Natural killer cell treated with Interleukin-12 subunit alpha and Interleukin-12 subunit beta and Interleukin-15 and Interleukin-18, amount 100 ng/mL, for 72 hours (primary cell): ENCODE results near the gene TMF1. TPM values are rescaled to one million over a fixed set of nuclear protein-coding genes. Genes with fewer than 3 reads are reported as not detected.

Source experiments
- ATAC-seq, 2 donors: fragments of 150-1000 bp; cut with Tn5 transposase in 1 of 2; sonication (Bioruptor Pico), chemical (Tn5 transposase) in 1 of 2; 2 replicates each; pipeline ENCODE4 v1.10.0; 2021
- DNase-seq: peaks from one replicate; pipeline ENCODE4 v3.0.0; 2022; ENCODE audit warnings: low spot score
- H3K27ac Mint-ChIP-seq, 2 donors: 1 replicate in 1 of 2; 2 replicates in 1 of 2; pipeline ENCODE4 v1.8.0; 2022; ENCODE audit warnings: mixed read lengths in 2 of 2, mild to moderate bottlenecking in 1 of 2, moderate library complexity in 1 of 2
- H3K27me3 Mint-ChIP-seq, 2 donors: 1 replicate in 1 of 2; 2 replicates in 1 of 2; pipeline ENCODE4 v1.8.0; 2022; ENCODE audit warnings: mixed read lengths in 2 of 2
- H3K36me3 Mint-ChIP-seq: one replicate; pipeline ENCODE4 v1.8.0; 2022; ENCODE audit warnings: mixed read lengths
- H3K4me1 Mint-ChIP-seq, 2 donors: 1 replicate in 1 of 2; 2 replicates in 1 of 2; pipeline ENCODE4 v1.8.0; 2022; ENCODE audit warnings: low read depth in 2 of 2, mixed read lengths in 2 of 2, mild to moderate bottlenecking in 1 of 2
- H3K4me3 Mint-ChIP-seq: one replicate; pipeline ENCODE4 v1.8.0; 2022; ENCODE audit warnings: mixed read lengths
- H3K9me3 Mint-ChIP-seq: 2 replicates; pipeline ENCODE4 v1.8.0; 2022; ENCODE audit warnings: mixed read lengths
- total RNA-seq, 2 donors: library from RNA; stranded (reverse); gene quantifications; one replicate each; pipeline ENCODE4 v1.2.3, GENCODE V29; 2022

The TMF1 gene
- total RNA-seq, 2 donors from 2014 or later, result 42.2 to 43.7 TPM

DNA sequence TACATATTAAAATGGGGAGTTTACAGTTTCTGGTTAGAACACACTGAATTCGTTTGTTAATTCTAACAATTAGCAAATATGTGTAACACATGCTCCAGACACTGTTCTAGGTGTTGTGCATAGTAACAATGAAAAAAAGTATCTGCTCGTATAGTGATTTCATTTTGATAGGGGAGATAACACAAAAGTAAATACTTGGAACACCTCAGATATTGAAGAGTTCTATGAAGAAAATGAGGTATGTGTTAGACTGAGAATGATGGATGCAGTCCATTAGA is 6.8 kb upstream of the TMF1 start:
- peaks cover 21 to 29% of the 10 kb centered on the region in 2 donors for H3K4me1 Mint-ChIP-seq
- ATAC-seq, result peak in 1 of 2 donors; percentile 32
- H3K9me3 Mint-ChIP-seq, result no peaks in the 10 kb centered on the region

DNA sequence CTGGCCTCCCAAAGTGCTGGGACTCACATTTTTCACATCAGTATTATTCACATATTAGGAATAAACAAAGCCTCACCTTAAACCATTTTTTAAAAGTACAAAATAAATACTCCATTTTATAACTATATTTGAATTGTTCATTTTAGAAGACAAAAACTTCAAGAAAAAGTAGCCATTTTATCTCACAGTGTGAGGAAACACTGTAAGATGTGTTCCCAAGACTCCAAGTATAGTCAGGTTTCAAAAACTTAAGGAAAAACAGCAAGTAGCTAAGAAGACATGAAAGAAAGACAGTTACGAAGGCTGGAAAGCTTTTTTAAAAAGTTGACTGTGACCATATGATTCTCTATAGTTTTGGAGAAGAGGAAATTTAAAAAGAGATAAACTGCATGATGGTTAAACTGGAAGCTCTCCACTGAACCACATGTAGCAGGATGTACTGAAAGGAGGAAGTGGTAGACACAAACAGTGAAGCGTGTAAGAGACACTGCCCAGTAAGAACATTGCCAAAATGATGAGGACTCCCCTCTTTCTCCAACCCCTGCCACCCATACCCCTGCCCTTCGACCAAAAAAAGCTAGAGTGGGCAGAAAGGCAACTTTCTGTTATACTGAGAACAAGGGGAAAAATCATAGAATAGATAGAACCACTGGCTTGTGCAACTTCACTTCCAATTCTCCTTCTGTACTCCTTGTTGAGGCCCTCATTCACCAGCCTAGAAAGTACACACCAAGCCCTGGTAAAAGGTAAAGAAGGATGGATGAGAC is 6.2 kb upstream of the TMF1 start:
- Mint-ChIP-seq H3K4me1 (peaks cover 18 to 25% of the 10 kb centered on the region in 2 donors), H3K36me3 (peaks cover 26% of the 10 kb centered on the region), H3K4me3 (peak overlapping the region; percentile 61), H3K27me3 (no peaks in the 10 kb centered on the region), H3K27ac (peak overlapping the region; percentile 88 to 90), H3K9me3 (no peaks in the 10 kb centered on the region)
- ATAC-seq (peak; percentile 84 to 97), DNase-seq (no peak)

More for the DNA sequence above, 6.8 kb upstream of the TMF1 start:
- DNase-seq, result no peak
- Mint-ChIP-seq H3K36me3 (peaks cover 26% of the 10 kb centered on the region), H3K27me3 (no peaks in the 10 kb centered on the region), H3K27ac (peak overlapping the region; percentile 88 to 90), H3K4me3 (peak overlapping the region; percentile 61)

DNA sequence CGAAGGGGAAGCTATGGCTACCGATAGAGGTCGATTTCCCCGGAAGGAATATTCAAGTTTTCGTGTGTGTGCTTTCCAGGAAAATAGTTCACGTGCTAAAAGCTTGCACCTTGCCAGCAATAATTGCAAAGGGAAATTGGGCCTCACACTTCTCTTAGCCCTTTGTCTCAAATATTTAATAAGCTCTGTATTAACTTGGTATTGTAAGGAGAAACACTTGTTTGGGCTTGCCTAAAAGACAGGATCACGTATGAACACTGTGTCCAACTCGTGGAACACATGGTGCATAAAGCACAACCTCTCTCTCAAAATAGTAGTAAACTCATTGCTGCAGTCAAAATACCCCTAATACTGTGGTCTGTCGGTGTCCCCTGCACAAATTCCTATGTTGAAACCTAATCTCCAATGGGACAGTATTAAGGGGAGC is 352 bp upstream of the TMF1 start:
- Mint-ChIP-seq H3K36me3 (peaks cover 14% of the 10 kb centered on the region), H3K4me3 (peak overlapping the region; percentile 89), H3K9me3 (no peaks in the 10 kb centered on the region), H3K27me3 (no peaks in the 10 kb centered on the region), H3K27ac (peak overlapping the region; percentile 96 to 99), H3K4me1 (peaks cover 30 to 39% of the 10 kb centered on the region in 2 donors)
- ATAC-seq (no peak), DNase-seq (no peak)

DNA sequence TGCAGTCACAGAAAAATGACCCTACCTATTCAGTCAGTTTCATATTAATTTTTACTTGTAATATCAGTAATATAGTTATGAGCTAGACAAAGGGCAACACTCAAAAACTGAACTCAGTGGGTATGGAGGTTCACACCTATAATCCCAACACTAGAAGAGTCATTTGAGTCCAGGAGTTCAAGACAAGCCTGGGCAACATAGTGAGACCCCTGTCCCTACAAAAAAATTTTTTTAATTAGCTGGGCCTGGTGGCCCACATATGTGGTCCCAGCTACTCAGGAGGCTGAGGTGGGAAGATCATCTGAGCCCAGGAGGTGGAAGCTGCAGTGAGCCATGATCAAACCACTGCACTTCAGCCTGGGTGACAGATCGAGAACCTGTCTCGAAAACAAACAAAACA is 3.1 kb downstream of the TMF1 start:
- no peak for ATAC-seq
- peaks cover 15% of the 10 kb centered on the region for H3K36me3 Mint-ChIP-seq

DNA sequence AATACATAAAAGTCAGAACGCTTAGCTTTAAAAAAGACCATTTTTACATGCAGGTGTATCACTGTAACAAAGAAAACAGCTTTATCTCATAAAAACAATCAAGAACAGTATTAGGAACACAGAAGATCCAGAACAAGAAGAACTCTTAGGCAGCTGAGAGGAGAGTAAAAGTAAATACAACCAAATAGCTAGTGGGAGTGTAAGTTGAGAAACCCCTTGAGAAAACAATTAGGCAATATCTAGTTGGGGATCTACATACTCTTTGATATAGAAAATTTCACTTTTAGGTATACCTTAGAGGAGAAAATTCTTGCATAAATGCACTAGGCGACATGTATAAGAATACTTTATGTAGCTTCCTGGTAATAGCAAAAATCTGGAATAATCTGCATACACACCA is 7.5 kb downstream of the TMF1 start:
- no peaks in the 10 kb centered on the region for H3K9me3 Mint-ChIP-seq
- H3K27ac Mint-ChIP-seq, result no peak overlapping the region
- H3K4me1 Mint-ChIP-seq, result peaks cover 18 to 26% of the 10 kb centered on the region in 2 donors
- ATAC-seq, result no peak
- H3K27me3 Mint-ChIP-seq, result no peaks in the 10 kb centered on the region
- H3K36me3 Mint-ChIP-seq, result peaks cover 32% of the 10 kb centered on the region
- no peak overlapping the region for H3K4me3 Mint-ChIP-seq
- no peak for DNase-seq

More for the DNA sequence above, 3.1 kb downstream of the TMF1 start:
- Mint-ChIP-seq H3K27ac (peak overlapping the region in 1 of 2 donors; percentile 25), H3K4me1 (peaks cover 37 to 41% of the 10 kb centered on the region in 2 donors), H3K27me3 (no peaks in the 10 kb centered on the region), H3K4me3 (peak overlapping the region; percentile 44), H3K9me3 (no peaks in the 10 kb centered on the region)
- no peak for DNase-seq

DNA sequence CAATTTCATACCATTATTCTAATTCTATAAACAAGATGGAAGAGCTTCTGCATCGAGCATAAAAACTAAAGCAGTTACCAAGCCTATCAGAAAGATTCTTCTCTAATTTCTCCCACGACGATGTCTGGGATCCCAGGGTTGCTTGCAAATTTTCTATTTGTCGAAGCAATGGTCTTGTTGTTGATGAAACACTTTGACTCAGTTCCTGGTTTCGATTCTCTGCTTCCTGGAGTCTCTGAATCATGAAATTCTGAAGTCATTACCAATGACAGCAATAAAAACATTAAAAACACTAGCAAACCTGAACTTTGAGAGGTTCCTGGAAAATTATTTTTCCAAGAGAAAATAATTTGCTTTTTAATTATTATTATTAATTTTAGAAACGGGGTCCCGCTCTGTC is 18.7 kb downstream of the TMF1 start:
- peaks cover 3 to 5% of the 10 kb centered on the region in 2 donors for H3K4me1 Mint-ChIP-seq
- peaks cover 32% of the 10 kb centered on the region for H3K36me3 Mint-ChIP-seq
- H3K27me3 Mint-ChIP-seq, result no peaks in the 10 kb centered on the region
- no peaks in the 10 kb centered on the region for H3K9me3 Mint-ChIP-seq
- DNase-seq (no peak), ATAC-seq (no peak)
- peak overlapping the region in 1 of 2 donors; percentile 58 for H3K27ac Mint-ChIP-seq
- H3K4me3 Mint-ChIP-seq, result no peak overlapping the region

DNA sequence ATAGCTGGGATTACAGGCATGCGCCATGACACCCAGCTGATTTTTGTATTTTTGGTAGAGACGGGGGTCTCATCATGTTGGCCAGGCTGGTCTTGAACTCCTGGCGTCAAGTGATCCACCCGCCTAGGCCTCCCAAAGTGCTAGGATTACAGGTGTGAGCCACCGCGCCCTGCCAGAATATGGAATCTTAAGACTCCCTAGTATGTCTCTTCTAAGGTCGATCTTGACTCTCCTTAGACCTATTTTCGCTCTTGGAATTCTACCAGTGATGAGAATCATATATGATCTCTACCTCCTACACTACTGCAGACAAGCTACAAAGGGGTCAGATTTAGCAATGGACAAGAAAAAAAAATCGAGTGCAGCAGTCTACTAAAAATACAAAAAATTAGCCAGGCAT is 19.4 kb downstream of the TMF1 start:
- DNase-seq, result no peak
- H3K4me1 Mint-ChIP-seq, result peaks cover 3 to 5% of the 10 kb centered on the region in 2 donors
- no peak for ATAC-seq
- H3K27me3 Mint-ChIP-seq, result no peaks in the 10 kb centered on the region
- peak overlapping the region; percentile 42 to 58 for H3K27ac Mint-ChIP-seq
- H3K4me3 Mint-ChIP-seq, result no peak overlapping the region
- H3K36me3 Mint-ChIP-seq, result peaks cover 35% of the 10 kb centered on the region
- H3K9me3 Mint-ChIP-seq, result no peaks in the 10 kb centered on the region

DNA sequence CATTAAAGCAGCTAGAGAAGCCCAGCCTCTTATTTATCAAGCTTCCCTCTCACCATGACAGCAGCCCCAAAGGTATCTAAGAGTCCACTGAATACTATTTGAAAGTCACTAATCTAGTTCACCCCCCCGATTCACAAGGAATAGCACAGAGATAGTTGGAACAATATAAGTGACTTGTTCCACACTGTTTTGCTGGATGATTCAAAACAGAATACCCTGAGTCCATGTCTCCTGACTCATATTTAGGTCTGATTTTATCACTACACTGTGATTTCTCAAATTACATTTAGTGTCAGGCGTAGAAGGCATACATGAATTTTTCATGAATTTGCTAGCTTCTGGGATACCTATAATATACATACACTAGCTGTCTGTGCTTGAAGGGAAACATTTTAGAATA is 20.0 kb downstream of the TMF1 start:
- ATAC-seq (no peak), DNase-seq (no peak)
- H3K36me3 Mint-ChIP-seq, result peaks cover 36% of the 10 kb centered on the region
- H3K27me3 Mint-ChIP-seq, result no peaks in the 10 kb centered on the region
- H3K27ac Mint-ChIP-seq, result no peak overlapping the region
- no peaks in the 10 kb centered on the region for H3K9me3 Mint-ChIP-seq
- H3K4me3 Mint-ChIP-seq, result no peak overlapping the region
- H3K4me1 Mint-ChIP-seq, result peaks cover 3 to 5% of the 10 kb centered on the region in 2 donors

DNA sequence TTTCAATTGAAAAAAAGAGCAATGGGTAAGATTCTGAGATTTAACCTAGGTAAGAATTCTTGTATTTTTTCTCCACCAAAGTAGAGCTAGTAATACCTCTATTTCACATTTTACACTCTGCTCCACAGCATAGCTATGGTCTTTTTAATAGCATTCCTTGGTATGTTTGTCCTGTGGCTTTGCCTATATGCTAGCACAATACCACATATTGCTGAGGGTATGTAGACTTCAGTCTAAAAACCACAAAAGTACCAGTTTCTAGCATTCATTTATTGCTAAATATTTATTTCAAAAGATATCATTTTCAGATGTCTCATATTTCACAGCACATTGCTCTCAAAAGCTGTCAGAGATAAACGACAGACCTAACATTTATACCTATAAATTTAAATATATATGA is 20.5 kb downstream of the TMF1 start:
- peaks cover 36% of the 10 kb centered on the region for H3K36me3 Mint-ChIP-seq
- ATAC-seq (no peak), DNase-seq (no peak)
- no peaks in the 10 kb centered on the region for H3K27me3 Mint-ChIP-seq
- no peaks in the 10 kb centered on the region for H3K9me3 Mint-ChIP-seq
- H3K27ac Mint-ChIP-seq, result no peak overlapping the region
- peaks cover 3 to 5% of the 10 kb centered on the region in 2 donors for H3K4me1 Mint-ChIP-seq
- H3K4me3 Mint-ChIP-seq, result no peak overlapping the region

DNA sequence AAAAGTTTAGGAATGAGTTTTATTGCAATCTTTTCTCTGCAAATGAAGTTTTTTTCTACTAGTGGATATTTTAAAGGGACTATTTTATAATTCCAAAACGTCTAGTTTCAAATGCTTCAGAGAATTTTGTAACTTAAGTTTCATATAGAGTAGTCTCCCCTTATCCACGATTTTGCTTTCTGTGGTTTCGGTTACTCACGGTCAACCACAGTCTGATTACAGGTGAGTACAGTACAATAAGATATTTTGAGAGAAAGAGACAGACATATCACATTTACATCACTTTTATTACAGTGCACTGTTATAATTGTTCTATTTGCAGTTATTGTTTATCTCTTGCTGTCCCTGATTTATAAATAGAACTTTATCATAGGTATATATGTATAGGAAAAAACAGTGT is 31.3 kb downstream of the TMF1 start:
- Mint-ChIP-seq H3K36me3 (peaks cover 11% of the 10 kb centered on the region), H3K27me3 (no peaks in the 10 kb centered on the region), H3K27ac (no peak overlapping the region), H3K4me1 (peaks cover 0 to under 1% of the 10 kb centered on the region in 2 donors), H3K9me3 (no peaks in the 10 kb centered on the region), H3K4me3 (no peak overlapping the region)
- ATAC-seq (no peak), DNase-seq (no peak)

DNA sequence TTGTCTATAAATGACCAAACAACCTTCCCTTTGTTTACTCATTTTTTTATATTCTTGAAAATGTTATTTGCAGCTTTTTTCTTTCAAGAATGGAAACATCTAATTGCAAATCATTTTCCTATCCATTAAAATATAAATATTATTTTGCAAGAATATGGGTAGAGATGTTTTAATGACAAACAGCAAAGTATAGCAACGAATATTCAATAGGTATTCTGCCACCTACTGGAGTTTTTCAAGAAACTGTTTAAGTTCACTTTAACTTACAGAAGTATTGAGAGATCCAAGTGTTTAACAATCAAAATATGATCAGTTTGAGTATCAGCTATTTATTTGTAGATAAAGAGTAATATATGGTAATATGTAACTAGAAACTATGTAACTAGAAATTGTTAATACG is 31.7 kb downstream of the TMF1 start:
- Mint-ChIP-seq H3K27ac (no peak overlapping the region), H3K4me3 (no peak overlapping the region), H3K4me1 (peaks cover 0 to 4% of the 10 kb centered on the region in 2 donors), H3K36me3 (peaks cover 7% of the 10 kb centered on the region), H3K27me3 (no peaks in the 10 kb centered on the region), H3K9me3 (no peaks in the 10 kb centered on the region)
- DNase-seq (no peak), ATAC-seq (no peak)

DNA sequence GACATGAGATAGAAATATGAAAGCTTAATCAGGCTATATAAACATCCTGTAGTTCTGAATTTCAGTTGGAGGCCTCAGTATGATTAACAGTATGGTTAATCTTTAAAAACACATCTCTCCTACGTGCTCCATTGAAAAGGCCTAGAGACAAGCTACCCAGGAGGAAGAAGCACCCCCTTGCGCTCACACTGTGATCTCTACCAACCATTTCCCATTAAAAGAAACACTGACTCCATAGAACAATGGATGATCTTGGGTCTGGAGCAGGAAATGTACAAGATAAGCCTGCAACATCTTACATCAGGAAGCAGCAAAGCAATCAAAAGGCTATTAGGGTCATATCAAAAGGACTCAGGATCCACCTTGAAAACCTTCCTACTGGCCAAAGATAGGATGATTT is 35.2 kb downstream of the TMF1 start:
- no peaks in the 10 kb centered on the region for H3K9me3 Mint-ChIP-seq
- H3K36me3 Mint-ChIP-seq, result no peaks in the 10 kb centered on the region
- no peak overlapping the region for H3K27ac Mint-ChIP-seq
- no peak for ATAC-seq
- no peak for DNase-seq
- peaks cover 13 to 16% of the 10 kb centered on the region in 2 donors for H3K4me1 Mint-ChIP-seq
- H3K27me3 Mint-ChIP-seq, result no peaks in the 10 kb centered on the region
- H3K4me3 Mint-ChIP-seq, result no peak overlapping the region

DNA sequence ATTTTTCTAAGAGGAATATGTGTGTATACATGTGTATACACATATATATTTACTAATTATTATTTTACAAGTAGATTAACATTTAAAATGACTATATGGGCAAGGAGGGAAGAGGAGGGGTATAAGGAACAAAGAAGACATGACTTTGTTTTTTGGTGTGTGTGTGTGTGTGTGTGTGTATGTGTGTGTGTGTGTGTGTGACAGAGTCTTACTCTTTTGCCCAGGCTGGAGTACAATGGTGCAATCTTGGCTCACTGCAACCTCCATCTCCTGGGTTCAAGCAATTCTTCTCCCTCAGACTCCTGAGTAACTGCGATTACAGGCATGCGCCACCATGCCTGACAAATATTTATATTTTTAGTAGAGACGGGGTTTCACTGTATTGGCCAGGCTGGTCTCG is 36.0 kb downstream of the TMF1 start:
- no peak for ATAC-seq
- peaks cover 3% of the 10 kb centered on the region for H3K36me3 Mint-ChIP-seq
- DNase-seq, result no peak
- H3K27me3 Mint-ChIP-seq, result no peaks in the 10 kb centered on the region
- H3K4me3 Mint-ChIP-seq, result no peak overlapping the region
- peaks cover 16 to 19% of the 10 kb centered on the region in 2 donors for H3K4me1 Mint-ChIP-seq
- H3K9me3 Mint-ChIP-seq, result no peaks in the 10 kb centered on the region
- no peak overlapping the region for H3K27ac Mint-ChIP-seq

DNA sequence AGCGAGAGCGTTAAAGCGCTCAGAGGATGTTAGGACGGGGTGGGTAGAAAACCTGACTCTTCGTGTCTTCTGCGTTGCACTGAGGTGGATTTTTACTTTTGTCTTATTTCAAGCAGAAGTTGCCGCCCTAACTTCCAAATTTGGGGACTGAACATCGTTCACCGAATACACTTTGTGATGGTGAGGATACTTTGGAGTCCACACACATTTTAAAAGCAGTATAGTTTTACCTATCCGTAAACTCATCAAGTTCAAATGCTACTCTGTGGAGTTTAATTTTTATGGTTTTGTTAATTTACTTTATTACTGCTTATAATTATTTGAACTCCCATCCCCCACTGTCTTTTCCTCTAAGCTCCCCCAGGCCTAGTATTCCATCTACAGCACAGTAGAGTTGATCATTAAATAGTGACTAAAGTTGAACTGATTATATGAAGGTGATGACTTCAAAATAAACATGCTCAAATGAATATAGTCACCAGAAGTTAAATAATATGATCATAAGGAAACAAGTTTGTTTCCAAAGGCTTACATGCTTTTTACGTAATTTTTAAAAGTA is 38.0 kb downstream of the TMF1 start:
- H3K27ac Mint-ChIP-seq, result peak overlapping the region; percentile 60 to 74
- no peaks in the 10 kb centered on the region for H3K27me3 Mint-ChIP-seq
- peak overlapping the region; percentile 75 for H3K4me3 Mint-ChIP-seq
- DNase-seq (no peak), ATAC-seq (no peak)
- H3K9me3 Mint-ChIP-seq, result no peaks in the 10 kb centered on the region
- H3K4me1 Mint-ChIP-seq, result peaks cover 16 to 19% of the 10 kb centered on the region in 2 donors
- H3K36me3 Mint-ChIP-seq, result peaks cover 4% of the 10 kb centered on the region
